ENCODE measurements around the gene GPR146. TPM values are rescaled to one million over a fixed set of nuclear protein-coding genes. Genes with fewer than 3 reads are reported as not detected.
A peak's percentile ranks its signal among the peaks of the same experiment; 100 is the strongest.

The GPR146 gene
- total RNA-seq, 4 donors from 2014 or later, result 12.5 to 30.8 (median 25.5) TPM

- 91% methylated on average over 30 of the region's 30 CpGs for WGBS
- Histone ChIP-seq H3K4me3 (no peak overlapping the region), H3K36me3 (peaks cover 6 to 33% (median 26%) of the 10 kb centered on the region in 4 donors), H3K27me3 (no peaks in the 10 kb centered on the region), H3K27ac (replicated peaks in 1 of 4) (no peak overlapping the region), H3K9me3 (no peaks in the 10 kb centered on the region), H3K4me1 (peaks cover 0 to 75% (median 35%) of the 10 kb centered on the region in 4 donors)
- no peak for DNase-seq (ENCODE audit: extremely low spot score)
- intact Hi-C loops (cut with DNase I), result no loop called here
- TF ChIP-seq, protein P1, sequence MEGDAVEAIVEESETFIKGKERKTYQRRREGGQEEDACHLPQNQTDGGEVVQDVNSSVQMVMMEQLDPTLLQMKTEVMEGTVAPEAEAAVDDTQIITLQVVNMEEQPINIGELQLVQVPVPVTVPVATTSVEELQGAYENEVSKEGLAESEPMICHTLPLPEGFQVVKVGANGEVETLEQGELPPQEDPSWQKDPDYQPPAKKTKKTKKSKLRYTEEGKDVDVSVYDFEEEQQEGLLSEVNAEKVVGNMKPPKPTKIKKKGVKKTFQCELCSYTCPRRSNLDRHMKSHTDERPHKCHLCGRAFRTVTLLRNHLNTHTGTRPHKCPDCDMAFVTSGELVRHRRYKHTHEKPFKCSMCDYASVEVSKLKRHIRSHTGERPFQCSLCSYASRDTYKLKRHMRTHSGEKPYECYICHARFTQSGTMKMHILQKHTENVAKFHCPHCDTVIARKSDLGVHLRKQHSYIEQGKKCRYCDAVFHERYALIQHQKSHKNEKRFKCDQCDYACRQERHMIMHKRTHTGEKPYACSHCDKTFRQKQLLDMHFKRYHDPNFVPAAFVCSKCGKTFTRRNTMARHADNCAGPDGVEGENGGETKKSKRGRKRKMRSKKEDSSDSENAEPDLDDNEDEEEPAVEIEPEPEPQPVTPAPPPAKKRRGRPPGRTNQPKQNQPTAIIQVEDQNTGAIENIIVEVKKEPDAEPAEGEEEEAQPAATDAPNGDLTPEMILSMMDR (IDR thresholded peaks at IDR 0.05), result no peak
- no peak for TF ChIP-seq POLR2AphosphoS5 (IDR thresholded peaks at IDR 0.05)
- no peak for TF ChIP-seq POLR2A (IDR thresholded peaks at IDR 0.05; ENCODE audit: low read depth)
- no peak for TF ChIP-seq EP300 (IDR thresholded peaks at IDR 0.05)
Observed at GRCh38 chr7:1012716-1013095, 31.6 kb upstream of the GPR146 start.

DNA sequence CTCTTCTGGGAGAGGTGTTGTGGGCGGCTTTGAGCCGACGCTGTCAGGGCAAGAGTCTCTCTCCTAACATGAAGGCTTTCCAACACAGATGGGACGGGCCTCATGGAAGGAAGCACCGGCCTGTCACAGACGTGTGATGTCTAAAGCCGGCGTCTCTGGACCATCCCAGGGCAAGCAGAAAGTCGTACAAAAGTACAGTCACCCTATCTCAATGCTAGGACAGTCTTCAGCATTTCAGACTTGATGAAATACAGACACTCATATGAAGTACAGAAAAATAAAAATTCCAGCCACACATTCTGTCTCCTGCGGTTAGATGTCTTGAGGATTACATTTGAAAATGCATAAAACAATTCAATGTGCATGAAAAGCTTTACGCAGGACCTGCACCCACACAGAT, 30.8 kb upstream of the GPR146 start:
- Histone ChIP-seq H3K36me3 (peaks cover 6 to 29% (median 26%) of the 10 kb centered on the region in 4 donors), H3K4me1 (peaks cover 0 to 75% (median 35%) of the 10 kb centered on the region in 4 donors), H3K27me3 (no peaks in the 10 kb centered on the region), H3K27ac (replicated peaks in 1 of 4) (peak overlapping the region; percentile 4 to 47 (median 22)), H3K9me3 (no peaks in the 10 kb centered on the region), H3K4me3 (no peak overlapping the region)
- DNase-seq (ENCODE audit: extremely low spot score), result no peak
- intact Hi-C loops (cut with DNase I), result no loop called here
- TF ChIP-seq POLR2A (IDR thresholded peaks at IDR 0.05; ENCODE audit: low read depth) (no peak), EP300 (IDR thresholded peaks at IDR 0.05) (no peak), POLR2AphosphoS5 (IDR thresholded peaks at IDR 0.05) (no peak)
- TF ChIP-seq, protein P1 (IDR thresholded peaks at IDR 0.05), result no peak
- 55% methylated on average over 8 of the region's 11 CpGs for WGBS

DNA sequence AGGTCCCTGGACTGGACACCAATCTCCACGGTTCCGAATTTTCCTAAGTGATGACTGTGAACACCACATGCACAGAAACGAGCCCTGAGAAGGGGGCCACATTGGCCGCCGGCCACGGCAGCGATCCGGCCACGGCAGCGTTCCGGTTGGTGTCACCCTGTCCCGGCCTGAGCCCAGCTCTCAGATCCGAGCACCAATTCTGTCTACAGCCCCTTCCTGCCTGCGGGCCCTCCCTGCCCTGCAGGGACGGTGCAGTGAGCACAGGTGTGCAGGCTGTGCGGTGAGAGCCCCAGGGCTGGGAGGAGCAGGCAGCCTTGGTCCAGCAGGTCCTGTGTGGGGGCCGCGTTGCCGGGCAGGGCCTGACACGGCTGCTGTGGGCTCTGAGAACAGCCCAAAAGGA, 29.7 kb upstream of the GPR146 start:
- peak overlapping the region in 2 of 4 donors; percentile 4 to 47 for H3K27ac ChIP-seq (replicated peaks in 1 of 4)
- no peaks in the 10 kb centered on the region for H3K9me3 ChIP-seq
- no peak for TF ChIP-seq EP300 (IDR thresholded peaks at IDR 0.05)
- no peak for TF ChIP-seq POLR2AphosphoS5 (IDR thresholded peaks at IDR 0.05)
- TF ChIP-seq, protein P1 (IDR thresholded peaks at IDR 0.05), result no peak
- TF ChIP-seq POLR2A (IDR thresholded peaks at IDR 0.05; ENCODE audit: low read depth), result no peak
- H3K27me3 ChIP-seq, result no peaks in the 10 kb centered on the region
- 90% methylated on average over 6 of the region's 20 CpGs for WGBS
- intact Hi-C loops (cut with DNase I), result no loop called here
- no peak overlapping the region for H3K4me3 ChIP-seq
- H3K4me1 ChIP-seq, result peaks cover 0 to 75% (median 35%) of the 10 kb centered on the region in 4 donors
- H3K36me3 ChIP-seq, result peaks cover 2 to 31% (median 20%) of the 10 kb centered on the region in 4 donors
- no peak for DNase-seq (ENCODE audit: extremely low spot score)

DNA sequence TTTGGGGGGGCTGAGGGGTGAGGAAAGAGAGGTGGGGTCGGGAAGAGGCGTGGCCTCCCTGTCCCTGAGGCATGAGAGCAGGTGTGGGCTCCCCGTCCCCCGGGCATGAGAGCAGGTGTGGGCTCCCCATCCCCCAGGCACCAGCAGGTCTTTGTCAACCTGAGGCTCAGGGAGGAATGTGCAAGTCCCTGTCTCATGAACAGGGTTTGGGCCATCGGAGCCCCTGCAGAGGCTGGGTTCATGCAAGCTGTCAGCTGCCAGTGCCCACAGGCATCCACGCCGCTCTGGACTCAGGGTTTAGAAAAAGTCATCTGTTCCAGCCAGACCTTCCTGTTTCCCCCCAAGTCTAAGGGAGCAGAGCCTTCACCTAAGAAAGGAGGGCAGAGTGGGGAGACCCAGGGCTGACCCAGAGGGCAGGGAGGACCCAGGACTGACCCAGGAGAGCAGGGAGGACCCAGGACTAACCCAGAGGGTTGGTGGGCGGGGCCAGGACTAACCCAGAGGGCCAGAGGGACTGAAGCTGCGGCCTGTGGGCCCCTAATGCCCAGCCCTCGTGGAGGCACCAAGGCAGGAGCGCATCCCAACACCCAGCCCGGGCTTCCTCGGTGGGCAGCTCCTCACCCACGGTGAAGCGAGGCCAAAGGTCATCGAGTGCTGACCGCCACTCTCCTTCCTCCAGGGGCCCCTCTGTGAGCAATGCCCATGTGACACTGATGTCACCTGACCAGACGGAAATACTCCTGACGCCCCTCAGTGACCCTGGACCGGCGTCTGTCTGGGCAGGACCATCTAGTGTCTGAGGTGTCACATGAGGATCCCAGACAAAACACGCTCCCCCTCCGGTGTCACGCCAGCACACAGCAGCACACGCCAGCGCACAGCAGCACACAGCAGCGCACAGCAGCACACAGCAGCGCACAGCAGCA, 28.9 kb upstream of the GPR146 start:
- Histone ChIP-seq H3K4me3 (no peak overlapping the region), H3K9me3 (no peaks in the 10 kb centered on the region), H3K36me3 (peaks cover 0 to 33% (median 18%) of the 10 kb centered on the region in 4 donors), H3K4me1 (peaks cover 0 to 70% (median 35%) of the 10 kb centered on the region in 4 donors), H3K27me3 (no peaks in the 10 kb centered on the region), H3K27ac (replicated peaks in 1 of 4) (no peak overlapping the region)
- TF ChIP-seq POLR2A (IDR thresholded peaks at IDR 0.05; ENCODE audit: low read depth), result no peak
- TF ChIP-seq, protein P1 (IDR thresholded peaks at IDR 0.05), result no peak
- no peak for TF ChIP-seq EP300 (IDR thresholded peaks at IDR 0.05)
- no peak for TF ChIP-seq POLR2AphosphoS5 (IDR thresholded peaks at IDR 0.05)
- intact Hi-C loops (cut with DNase I), result no loop called here
- WGBS, result 71% methylated on average over 24 of the region's 28 CpGs
- no peak for DNase-seq (ENCODE audit: extremely low spot score)

Measured in esophagus muscularis mucosa (tissue), 4 donors.